T follicular helper cell (primary cell): ENCODE data around the gene MMP21.

Experiments used
- DNase-seq: peaks from one replicate; pipeline ENCODE4 v3.0.0-alpha.2; 2020; ENCODE audit warnings: low read depth

The MMP21 gene

DNA sequence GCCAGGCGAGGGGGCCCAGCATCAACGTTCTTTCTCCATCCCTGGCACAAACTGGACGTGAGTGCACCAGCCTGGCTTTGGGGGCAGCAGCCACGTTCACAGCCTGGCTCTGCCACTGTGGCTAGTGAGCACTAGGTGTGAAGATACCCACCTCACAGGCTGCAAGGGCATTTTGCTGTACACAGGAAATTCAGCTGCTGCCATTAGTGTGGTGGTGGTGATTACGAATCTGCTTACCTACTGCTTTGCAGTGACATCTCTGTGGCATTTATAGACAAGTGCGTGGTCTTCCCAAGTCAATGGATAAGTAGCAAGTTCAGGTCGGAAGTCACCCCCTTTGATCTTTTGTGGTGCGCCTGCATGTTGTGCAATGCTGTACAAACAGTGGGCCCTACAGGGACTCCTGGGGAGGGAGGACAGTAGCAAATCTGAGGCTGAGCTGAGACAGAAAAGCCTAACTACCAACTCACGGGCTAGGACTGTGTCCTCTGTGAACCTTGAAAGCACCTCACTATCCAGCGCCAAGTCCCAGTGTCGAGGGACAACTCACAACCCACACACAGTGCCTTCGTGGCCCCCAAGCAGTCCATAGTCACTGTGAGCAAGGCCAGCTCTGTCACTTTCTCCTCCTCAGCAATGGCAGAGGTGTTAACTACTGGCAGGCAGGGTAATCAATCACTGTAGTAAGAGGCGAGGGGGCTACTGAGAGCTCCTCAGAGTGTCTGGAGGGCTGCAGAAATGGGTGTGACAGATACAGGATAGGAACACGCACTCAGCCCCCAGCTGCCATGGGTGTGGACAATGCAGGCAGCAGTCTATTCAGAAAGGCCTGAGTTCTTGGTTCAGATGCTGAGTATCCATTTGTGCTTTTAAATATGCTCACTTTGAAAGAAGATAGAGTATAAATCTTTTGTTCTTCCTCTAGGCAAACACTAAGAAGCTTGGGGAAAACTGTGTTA, 17.0 kb upstream of the MMP21 start:
- no peak for DNase-seq

DNA sequence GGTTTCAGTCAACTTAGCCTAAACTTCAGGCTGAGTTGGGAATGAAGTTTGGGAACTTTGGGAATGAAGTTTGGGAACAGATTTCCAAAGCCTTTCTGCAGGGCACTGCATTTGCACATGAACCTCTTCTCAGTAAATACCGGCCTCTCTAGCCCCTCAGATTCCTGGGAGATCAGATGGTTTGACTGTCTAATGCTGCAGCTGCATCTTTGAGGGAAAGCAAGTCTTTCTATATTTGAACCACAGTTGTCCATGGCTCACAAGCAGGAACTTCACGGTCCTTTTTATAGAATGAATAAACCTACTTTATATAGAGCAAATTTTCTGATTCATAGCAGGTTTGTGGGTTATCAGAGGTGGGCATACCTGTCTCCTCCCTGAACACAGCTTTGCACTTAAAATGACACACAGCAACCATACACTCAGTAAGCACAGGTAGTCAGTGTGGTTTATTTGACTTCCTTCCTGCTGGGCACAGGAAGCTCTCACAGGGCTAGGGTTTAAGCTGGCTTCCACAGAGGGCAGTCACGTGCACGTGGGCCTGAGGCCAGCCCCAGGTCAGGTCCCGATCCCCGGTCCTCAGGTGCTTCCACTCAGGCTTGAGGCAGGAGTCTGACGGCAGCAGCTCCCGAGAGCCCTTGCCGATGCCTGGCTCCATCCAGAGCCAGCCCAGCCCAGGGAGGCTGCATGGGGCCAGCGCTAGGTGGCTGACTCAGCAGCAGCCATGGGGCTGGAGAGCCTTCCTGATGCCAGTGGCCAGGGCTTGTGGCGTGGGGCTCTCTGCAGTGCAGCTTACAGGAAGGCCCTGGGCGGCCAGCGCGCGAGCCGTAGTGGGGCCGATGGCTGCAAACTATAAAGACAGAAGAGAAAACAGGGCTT, 12.8 kb upstream of the MMP21 start:
- no peak for DNase-seq

GRCh38 chr10:125785791-125786190, 10.2 kb upstream of the MMP21 start:
- DNase-seq, result no peak

- no peak for DNase-seq
These were observed 8.3 kb upstream of the MMP21 start for GRCh38 chr10:125783957-125784356.

- DNase-seq, result no peak
These were observed 7.8 kb upstream of the MMP21 start for GRCh38 chr10:125783408-125783807.

- DNase-seq, result no peak
These were observed 7.0 kb upstream of the MMP21 start for GRCh38 chr10:125782616-125783015.

DNA sequence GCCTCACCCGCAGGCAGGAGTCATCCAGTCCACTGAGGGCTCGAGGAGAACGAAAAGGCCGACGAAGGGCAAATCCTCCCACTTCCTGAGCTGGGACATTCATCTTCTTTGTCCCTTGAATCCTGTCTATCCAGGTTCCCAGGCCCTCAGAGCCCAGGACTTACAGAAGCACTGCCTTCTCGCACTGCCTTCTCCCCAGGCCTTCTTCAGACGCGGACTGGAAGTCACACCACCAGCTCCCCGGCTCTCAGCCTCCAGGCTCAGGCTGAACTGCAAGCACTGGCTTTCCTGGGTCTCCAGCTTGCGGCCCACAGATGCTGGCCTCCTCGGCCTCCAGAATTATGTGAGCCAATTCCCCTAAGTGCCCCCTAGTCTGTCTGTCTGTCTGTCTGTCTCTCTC, 6.4 kb upstream of the MMP21 start:
- no peak for DNase-seq

- DNase-seq, result no peak
These were observed 5.8 kb upstream of the MMP21 start for GRCh38 chr10:125781374-125781773.

DNA sequence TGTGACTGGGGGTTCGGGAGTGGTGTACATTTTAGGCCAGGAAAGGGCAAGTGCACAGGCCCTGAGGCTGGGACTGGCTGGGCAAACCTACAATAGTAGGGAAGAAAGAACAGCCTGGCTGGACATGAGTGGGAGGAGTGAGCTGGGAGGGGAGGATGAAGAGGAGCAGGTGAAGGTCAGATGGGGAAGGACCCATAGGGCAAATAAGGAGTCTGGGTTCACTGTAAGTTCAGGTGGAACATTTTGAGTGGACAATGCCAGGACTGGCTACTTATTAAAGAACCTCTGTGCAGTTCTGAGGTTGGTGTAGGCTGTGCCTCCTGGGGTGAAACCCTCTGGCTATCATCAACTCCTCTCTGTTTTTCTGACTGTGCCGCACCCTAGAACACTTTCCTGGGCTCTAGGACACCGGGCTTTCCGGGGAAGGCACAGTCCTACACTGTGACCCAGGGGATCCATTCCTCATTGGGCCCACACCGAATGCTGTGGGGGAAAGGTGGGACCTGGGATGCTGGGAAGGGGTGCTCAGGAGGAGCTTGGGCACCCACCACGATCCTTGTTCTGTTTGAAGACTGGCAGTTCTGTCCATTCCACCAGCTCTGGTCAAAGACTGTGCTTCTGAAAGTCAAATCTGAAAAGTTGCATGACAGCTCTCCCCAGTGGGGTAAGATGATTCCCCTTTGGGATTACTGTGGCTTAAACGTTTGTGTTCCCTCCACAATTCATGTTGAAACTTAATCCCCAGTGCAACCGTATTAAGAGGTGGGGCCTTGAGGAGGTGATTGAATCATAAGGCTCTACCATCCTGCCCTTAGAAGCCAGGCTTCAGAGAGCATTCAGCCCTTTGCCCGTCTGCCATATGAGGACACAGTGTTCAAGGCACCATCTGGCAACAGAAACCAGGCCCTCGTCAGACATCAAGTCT, 4.0 kb upstream of the MMP21 start:
- DNase-seq, result no peak

DNA sequence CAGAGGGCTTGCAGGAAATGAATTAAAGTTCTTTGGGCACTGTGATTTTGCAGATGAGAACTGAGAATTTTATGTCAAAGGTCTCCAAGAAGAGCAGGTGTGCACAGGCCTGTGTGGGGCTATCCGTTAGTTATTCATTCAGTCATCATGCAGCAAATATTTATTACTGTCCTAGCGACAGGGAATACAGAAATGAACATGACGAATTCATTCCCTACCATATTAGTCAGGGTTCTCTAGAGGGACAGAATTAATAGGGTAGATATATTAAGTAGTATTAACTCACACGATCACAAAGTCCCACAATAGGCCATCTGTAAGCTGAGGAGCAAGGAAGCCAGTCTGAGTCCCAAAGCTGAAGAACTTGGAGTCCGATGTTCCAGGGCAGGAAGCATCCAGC, 2.9 kb upstream of the MMP21 start:
- DNase-seq, result no peak

DNA sequence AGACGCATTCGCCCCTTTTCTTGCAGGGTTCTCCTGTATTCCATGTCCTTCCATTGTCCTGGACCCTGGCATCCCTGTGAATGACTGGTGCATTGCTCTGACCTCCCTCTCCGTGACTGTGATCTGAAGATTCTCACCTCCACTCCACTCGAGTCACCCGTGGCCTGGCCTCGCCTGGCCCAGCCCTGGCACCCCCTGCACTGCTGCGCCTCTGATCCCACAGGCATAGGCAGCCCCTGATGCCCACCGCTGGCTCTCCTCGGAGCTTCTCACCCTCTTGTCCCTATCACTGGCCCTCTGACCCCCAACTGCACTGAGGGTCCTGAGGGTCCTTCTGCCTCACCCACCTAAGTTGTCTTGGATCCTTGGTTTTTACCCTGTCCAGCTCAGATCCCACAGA, 2.2 kb upstream of the MMP21 start:
- DNase-seq, result no peak

- DNase-seq, result no peak
These were observed 935 bp downstream of the MMP21 start for GRCh38 chr10:125774581-125775191.

DNA sequence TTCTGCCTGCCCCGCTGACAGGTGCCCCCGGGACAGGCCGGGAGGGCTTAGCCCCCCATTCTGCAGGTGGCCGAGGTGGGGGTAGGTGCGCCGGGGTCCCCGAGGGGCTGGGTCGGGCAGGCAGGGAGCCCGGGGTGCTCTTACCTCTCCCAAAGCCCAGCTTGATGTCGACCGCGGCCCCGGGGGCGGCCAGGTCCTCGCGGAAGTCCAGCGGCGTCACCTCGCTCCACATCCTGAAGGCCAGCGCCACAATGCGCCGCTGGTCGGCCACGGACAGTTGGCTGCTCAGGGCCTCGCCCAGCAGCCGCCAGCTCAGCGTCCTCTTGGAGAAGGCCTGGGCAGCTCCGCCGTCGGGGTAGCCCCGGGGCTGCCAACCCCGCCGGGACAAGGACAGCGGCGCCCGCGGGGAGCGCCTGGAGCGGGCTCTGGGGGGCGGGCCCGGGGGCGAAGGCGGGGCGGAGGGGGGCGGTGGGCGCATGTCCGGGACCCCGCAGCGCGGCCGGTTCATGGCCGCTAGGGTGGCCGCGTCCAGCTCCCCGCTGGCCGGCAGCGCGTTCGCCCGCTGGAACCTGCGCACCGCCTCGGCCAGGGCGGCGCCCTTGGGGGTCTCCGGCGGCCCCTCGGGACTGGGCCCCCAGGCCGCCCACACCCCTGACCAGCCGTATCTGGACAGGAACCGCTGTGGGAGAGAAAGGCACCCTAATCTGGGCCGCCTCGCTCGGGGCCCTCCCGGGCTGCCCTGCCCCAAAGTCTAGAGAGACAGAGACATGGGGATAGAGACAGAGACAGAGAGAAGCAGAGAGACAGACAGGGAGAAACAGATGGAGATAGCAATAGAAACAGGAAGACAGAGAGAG, 1.7 kb downstream of the MMP21 start:
- no peak for DNase-seq

DNA sequence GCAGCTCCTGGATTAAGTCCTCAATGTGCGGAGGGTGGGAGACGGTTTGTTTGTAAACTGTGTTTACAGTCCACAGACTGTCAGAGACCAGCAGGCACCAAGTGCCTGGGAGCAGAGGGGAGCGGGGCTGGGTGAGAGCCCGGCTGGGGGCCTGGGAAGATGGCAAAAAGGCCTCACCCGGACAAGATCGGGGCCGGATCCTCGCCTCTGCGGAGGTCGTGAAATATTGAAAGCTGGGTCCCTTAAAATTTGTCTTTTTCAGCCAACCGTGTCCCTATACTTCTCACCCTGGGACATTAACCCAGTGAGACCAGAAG, 2.8 kb downstream of the MMP21 start:
- DNase-seq, result no peak

DNA sequence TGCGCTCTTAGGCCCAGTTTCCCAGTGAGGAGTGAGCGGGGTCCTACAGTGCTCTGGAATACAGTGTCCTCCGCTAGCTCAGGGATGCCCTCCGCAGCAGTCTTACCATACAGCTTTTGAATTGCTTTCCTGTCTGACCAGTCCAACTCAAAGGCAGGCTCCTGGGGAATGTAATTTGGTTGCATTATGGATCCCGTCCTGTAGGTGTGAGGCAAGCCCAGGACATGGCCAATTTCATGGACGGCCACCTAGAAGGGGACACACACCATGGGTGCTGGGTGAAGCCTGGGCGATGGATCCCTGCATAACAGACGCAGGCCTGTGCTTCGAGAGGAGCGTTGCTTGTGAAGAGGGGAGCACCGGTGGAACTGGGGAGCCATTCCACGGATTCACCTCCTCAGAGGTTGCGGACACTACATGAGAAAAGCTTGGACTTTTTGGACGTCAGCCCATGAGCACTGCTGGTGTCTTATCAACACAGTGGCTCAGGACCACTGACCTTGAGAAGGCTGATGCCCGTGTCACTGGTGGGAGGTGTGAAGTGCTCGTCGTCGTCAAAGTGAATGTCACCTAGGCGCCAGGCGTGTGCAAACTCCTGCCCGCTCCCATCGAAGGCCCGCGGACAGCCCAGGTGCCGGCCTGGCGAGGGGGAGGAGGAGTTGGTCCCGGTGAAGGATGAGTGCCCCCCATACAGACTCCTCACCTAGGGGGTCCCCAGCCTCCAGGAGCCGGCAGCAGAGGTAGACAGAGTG, 3.3 kb downstream of the MMP21 start:
- DNase-seq, result no peak

DNA sequence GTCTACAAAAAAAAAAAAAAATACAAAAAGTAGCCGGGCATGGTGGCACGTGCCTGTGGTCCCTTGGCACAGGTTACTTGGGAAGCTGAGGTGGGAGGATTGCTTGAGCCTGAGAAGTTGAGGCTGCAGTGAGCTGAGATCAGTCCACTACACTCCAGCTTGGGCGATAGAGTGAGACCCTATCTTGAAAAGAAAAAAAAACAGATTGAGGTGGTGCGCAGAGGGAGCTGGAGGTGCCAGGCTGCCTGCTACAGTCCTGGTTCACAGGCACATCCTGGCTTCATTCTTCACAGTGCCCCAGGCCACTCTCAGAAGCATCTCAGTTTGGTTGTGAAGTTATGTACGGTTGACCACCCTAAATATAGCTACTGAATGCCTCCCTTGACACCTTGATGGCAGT, 4.8 kb downstream of the MMP21 start:
- no peak for DNase-seq

DNA sequence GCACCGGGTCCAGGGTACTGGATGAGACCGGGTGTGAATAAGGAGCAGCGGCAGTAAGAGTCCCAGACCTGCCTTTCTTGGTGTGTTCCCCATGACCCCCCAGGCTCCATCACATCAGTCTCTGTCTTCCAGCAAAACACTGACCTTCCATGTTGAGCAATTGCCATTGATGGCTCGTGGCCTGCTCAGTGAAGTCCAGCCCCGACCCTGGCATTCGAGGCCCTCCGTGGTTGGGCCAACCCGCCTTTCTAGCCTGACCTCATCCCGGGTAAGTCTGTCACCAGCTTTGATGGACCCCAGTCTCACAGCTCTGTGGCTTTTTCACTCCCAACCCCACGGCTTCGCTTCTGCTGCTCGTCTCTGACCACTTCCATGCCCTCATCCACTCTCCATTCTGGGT, 6.4 kb downstream of the MMP21 start:
- DNase-seq, result no peak

DNA sequence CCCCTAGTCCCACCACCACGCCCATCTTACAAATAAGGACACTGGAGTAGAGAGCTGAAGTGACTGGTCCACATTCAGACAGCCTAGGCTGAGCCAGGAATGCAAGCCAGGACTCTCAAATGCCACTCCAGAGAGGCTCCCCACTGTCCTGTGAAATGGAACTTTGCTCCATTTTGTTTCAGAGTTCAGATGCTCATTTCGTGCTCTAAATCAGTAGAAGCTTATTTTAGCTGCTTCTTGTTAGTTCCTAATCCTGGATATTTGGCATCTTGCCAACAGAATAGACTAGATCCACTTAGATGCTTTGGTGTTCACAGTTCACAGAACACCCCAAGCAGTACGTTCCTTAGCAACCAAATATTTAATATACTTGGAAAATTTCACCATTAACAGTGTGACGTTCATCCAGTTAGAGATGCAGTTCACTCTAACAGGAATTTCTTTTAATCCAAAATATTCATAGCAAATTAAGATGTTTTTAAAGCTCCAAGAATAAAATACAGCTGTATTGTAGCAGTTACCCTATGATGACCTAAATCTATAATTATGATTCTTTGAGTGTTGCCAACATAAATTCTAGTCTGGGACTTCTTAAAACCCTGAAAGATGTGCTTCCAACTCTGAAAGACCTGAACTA, 7.3 kb downstream of the MMP21 start:
- DNase-seq, result no peak

GRCh38 chr10:125766511-125766910, 9.1 kb downstream of the MMP21 start:
- DNase-seq, result no peak
